Epithelial cell of esophagus (primary cell): ENCODE measurements around the gene NFAM1.

Source experiments
- DNase-seq: peaks from one replicate; pipeline ENCODE4 v3.0.0; 2010; ENCODE audit warnings: low read depth
- H3K4me3 ChIP-seq: 2 replicates; pipeline ENCODE4 v1.5.1; 2011; ENCODE audit warnings: mild to moderate bottlenecking, low read length, control low read depth
- TF ChIP-seq, protein P1 (sequence below): IDR thresholded peaks from 2 replicates; pipeline ENCODE4 v1.5.1; 2011; ENCODE audit warnings: low read depth, mild to moderate bottlenecking, low read length, control low read depth, inconsistent platforms; ENCODE audit not compliant: insufficient read depth; ENCODE audit errors: missing control alignments

Gene NFAM1

DNA sequence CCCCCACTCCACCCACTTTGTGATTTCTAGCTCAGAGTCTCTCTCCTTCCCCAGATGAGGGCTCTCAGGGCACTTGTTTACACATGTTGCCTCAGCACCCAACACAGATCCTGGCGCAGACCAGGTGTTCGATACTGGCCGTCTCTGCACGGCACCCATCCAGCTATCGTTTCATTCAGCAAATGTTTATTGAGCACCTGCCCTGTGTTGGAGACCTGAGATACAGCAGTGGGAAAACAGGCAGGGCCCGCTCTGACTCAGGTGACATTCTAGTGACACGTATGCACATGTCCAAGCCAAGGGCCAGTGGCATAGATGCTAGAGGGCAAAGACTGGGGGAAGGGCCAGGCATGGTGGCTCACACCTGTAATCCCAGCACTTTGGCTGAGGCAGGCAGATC, 71.9 kb downstream of the NFAM1 start:
- H3K4me3 ChIP-seq, result no peak overlapping the region
- TF ChIP-seq, protein P1, sequence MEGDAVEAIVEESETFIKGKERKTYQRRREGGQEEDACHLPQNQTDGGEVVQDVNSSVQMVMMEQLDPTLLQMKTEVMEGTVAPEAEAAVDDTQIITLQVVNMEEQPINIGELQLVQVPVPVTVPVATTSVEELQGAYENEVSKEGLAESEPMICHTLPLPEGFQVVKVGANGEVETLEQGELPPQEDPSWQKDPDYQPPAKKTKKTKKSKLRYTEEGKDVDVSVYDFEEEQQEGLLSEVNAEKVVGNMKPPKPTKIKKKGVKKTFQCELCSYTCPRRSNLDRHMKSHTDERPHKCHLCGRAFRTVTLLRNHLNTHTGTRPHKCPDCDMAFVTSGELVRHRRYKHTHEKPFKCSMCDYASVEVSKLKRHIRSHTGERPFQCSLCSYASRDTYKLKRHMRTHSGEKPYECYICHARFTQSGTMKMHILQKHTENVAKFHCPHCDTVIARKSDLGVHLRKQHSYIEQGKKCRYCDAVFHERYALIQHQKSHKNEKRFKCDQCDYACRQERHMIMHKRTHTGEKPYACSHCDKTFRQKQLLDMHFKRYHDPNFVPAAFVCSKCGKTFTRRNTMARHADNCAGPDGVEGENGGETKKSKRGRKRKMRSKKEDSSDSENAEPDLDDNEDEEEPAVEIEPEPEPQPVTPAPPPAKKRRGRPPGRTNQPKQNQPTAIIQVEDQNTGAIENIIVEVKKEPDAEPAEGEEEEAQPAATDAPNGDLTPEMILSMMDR, result no peak
- no peak for DNase-seq

DNA sequence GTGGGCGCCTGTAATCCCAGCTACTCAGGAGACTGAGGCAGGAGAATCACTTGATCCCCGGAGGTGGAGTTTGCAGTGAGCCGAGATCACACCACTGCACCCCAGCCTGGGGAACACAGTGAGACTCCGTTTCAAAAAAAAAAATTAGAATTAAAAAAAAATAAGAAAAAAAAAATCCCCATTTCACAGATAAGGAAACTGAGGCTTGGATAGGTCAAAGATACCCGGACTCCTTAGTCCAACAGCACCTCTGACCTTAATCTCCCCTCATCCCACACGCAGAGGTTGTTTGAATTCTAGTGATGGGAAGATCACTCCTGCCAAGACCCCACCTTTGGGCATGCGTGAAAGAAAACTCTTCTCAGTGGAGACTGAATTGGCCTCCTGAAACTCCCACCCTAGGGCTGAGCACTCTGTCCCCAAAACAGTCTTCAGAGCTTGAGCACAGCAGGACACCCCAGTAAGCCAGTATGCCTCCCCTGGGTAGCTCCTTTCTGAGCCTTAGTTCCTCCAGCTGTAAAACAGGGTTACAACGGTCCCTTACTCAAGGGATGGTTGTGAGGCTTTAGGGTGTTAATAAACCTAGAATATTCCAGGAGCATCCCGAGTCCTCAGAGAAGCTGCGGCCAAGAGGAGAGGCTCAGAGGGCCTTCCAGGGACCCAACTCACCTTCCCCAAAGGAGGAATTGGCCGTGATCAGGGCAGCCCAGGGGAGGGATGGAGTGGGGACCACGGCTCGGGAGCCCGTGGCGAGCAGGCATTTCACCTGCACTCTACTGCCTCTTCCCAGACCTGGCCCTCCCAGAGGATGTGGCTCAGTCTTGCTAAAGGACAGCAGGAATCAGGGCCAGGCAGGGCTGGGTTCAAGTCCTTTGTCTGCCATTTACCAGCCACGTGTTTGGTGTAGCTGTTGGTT, 73.3 kb downstream of the NFAM1 start:
- H3K4me3 ChIP-seq, result no peak overlapping the region
- DNase-seq, result no peak
- TF ChIP-seq, protein P1, result no peak

DNA sequence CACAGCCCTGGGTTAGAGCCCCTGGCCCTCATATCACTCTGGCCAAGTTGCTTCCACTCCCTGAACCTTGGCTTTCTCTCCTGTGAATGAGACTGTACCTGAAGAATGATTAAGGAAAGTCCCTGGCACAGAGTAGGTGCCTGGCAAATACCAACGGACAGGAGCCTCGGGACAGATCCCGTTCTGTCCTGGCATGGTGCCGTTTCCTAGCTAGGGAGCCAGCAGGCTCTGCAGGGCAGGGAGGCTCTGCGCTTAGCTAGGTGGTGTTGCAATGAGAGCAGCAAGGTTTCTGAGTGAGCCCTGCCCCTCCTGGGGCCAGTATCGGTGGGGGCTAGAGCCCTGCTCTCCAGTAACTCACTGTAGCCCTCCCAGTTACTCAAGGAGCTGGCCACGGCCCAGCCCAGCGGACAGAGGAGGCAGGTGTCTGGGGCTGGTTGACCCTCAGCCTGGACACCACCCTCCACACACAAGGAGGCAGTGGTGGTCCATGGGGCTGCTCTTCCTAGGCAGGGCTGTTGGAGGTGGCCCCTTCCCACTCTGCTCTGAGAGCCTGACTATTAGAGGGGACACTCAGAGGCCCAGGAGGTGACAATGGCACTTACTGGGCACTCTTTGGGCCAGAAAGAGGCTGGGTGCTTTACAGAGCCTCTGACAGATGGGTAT, 74.4 kb downstream of the NFAM1 start:
- peak; percentile 92 for DNase-seq
- H3K4me3 ChIP-seq, result no peak overlapping the region
- TF ChIP-seq, protein P1, result no peak

DNA sequence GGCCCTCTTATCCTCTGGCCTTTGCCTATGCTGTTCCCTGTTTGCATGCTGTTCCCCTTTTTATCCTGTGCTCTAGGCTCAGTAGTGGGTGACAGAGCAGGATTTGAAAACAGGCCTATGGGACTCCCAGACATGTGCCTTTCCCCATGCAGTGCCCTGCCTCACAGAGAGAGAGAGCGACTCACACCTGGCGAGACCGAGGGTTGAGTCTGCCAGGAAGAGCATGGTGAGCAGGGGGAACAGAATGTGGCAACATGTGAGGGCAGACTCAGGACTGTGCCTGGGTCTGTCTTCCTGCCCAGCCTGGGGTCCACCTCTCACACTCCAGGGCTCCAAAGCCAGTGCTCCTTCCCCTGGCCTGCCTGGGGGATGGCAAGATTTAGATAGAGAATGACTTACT, 75.0 kb downstream of the NFAM1 start:
- TF ChIP-seq, protein P1, result no peak
- H3K4me3 ChIP-seq, result no peak overlapping the region
- DNase-seq, result peak; percentile 82

DNA sequence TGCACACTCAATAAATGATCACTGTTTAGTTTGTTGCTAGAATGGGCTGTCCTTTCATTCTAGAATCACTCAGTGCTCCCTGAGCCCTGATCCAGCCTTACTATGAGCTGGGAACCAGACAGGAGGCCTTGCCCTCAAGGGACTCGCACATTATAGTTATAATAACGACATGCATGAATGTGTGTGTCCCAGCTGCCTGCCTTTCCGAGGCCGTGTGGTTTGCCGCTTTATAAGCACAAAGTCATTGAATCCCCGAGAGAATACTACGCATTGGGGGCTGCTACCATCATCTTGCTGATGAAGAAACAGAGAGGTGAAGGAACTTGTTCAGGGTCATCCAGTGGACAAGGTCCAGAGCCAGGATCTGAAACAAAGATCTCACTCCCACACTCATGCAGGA, 75.7 kb downstream of the NFAM1 start:
- DNase-seq, result no peak
- TF ChIP-seq, protein P1, result no peak
- H3K4me3 ChIP-seq, result no peak overlapping the region

DNA sequence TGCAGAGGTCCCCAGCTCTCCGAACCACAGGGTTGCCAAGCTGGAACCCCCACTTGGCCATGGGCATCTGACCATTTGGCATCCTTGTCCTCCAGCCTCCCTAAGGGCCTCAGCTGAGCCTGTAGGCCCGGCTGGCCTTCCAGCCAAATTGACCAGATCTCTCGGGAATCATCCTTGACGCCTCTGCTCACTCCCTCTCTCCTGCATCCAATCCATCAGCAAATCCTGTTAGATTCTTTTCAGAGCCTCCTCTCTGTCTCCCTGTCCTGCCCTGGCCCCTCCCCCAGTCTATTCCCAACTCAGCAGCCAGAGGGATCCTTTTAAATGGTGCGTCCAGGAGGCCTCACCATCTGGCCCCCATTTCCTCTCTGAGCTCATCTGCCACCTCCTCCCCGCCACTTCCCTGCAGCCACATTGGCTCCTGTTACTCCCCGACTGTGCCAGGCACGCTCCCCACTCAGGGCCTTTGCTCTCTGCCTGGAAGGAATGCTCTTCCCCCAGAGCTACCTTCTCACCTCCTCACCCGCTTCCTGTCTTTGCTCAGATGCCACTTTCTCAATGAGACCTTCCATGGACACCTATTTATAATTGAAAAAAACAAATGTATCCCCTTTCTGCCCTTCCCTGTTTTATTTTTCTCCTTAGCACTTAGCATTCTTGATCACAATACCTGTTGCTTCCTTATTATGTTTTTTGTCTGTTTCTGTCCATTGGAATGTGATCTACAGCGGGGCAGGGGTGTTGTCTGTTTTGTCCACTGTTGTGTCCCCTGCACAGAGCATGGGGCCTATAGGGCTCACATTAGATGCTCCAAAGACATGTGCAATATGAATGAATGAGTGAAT, 78.1 kb downstream of the NFAM1 start:
- no peak for DNase-seq
- TF ChIP-seq, protein P1, result peak; percentile 17
- no peak overlapping the region for H3K4me3 ChIP-seq
